Smooth muscle cell (in vitro differentiated cells): ENCODE data around the gene LIMCH1. TPM values are rescaled to one million over a fixed set of nuclear protein-coding genes. Genes with fewer than 3 reads are reported as not detected.

ENCODE experiments used
- DNase-seq: peaks from one replicate; lab custom pipeline; 2025; ENCODE audit not compliant: unreplicated experiment; lab: John Stamatoyannopoulos, UW
- H2AFZ ChIP-seq: fragments of 200-600 bp; sonication (generic); 2 replicates; pipeline ENCODE4 v1.6.0; 2016; ENCODE audit warnings: antibody characterized with exemption, low read depth, mild to moderate bottlenecking
- H3F3A ChIP-seq: fragments of 200-600 bp; sonication (generic); 2 replicates; pipeline ENCODE4 v1.6.0; 2017; ENCODE audit warnings: antibody characterized with exemption, low read depth
- H3K27ac ChIP-seq: fragments of 200-600 bp; sonication (generic); 2 replicates; pipeline ENCODE4 v1.5.1; 2016; ENCODE audit warnings: low read depth, mild to moderate bottlenecking
- H3K27me3 ChIP-seq: fragments of 200-600 bp; sonication (generic); 2 replicates; pipeline ENCODE4 v1.6.1; 2016; ENCODE audit warnings: low read depth, mild to moderate bottlenecking
- H3K36me3 ChIP-seq: fragments of 200-600 bp; sonication (generic); 2 replicates; pipeline ENCODE4 v1.5.1; 2016; ENCODE audit warnings: low read depth
- H3K4me1 ChIP-seq: fragments of 200-600 bp; sonication (generic); 2 replicates; pipeline ENCODE4 v1.5.1; 2016; ENCODE audit warnings: low read depth
- H3K4me2 ChIP-seq: fragments of 200-600 bp; sonication (generic); 2 replicates; pipeline ENCODE4 v1.6.0; 2016; ENCODE audit warnings: mild to moderate bottlenecking
- H3K4me3 ChIP-seq: fragments of 200-600 bp; sonication (generic); 2 replicates; pipeline ENCODE4 v1.5.1; 2016; ENCODE audit warnings: mild to moderate bottlenecking
- H3K79me2 ChIP-seq: fragments of 200-600 bp; sonication (generic); 2 replicates; pipeline ENCODE4 v1.6.0; 2016; ENCODE audit warnings: low read depth, mild to moderate bottlenecking
- H3K9ac ChIP-seq: fragments of 200-600 bp; sonication (generic); 2 replicates; pipeline ENCODE4 v1.6.0; 2016; ENCODE audit warnings: low read depth
- H3K9me3 ChIP-seq: fragments of 200-600 bp; sonication (generic); replicated peaks from 2 replicates; pipeline ENCODE4 v1.5.1; 2016; ENCODE audit warnings: low read depth
- H4K20me1 ChIP-seq: fragments of 200-600 bp; sonication (generic); 2 replicates; pipeline ENCODE4 v1.6.0; 2016; ENCODE audit warnings: low read depth
- WGBS: methylation state at CpG from one replicate; pipeline ENCODE4 v1.1.7; 2016; ENCODE audit warnings: low lambda C conversion rate; 5-methylcytosine and 5-hydroxymethylcytosine counted together
- polyA plus RNA-seq: library from polyadenylated mRNA; unstranded; fragments of >200 nt; fragmentation: Nextera tagmentation; extraction: Ambion mirVana; gene quantifications from 2 replicates; pipeline ENCODE4 v1.2.1, GENCODE V29; 2016
- total RNA-seq: library from RNA; depleted of rRNA; stranded (reverse); fragments of >200 nt; gene quantifications from 2 replicates; pipeline ENCODE4 v1.2.3, GENCODE V29; 2014
- TF ChIP-seq, protein P1 (sequence below): fragments of 200-600 bp; sonication (generic); IDR thresholded peaks from 2 replicates; pipeline ENCODE4 v1.5.1; 2017; ENCODE audit warnings: borderline replicate concordance, mild to moderate bottlenecking, antibody characterized with exemption; ENCODE audit not compliant: insufficient read depth, poor library complexity, severe bottlenecking

LIMCH1 gene
- total and polyA plus RNA-seq, 2 experiments from 2014 or later: 2.6 to 7.6 TPM

DNA sequence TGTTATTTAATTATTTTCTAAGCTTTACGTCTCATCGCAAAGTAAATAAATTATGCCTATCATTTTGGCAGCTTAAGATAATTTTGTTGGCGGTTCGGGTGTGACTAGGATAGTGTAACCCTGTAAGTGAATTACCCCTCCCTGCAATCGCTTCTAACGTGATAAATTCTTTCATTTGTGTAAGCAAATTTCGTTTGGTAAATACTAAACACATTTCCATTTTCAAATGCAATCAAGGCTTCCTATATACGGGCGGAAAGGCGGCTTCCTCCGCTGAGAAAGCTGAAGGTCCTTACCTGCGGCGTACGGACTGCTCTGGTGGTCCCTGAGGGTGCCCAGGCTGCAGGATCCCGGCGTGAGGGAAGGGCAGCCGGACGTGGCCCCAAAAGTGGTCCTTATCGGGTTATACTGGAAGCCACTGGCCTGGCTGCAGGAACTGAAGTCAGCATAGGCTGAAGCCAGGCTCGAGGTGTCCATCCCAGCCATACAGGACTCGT is 210.2 kb downstream of the LIMCH1 start:
- Histone ChIP-seq H3F3A (no peaks in the 10 kb centered on the region), H3K36me3 (no peaks in the 10 kb centered on the region), H3K4me2 (no peak overlapping the region), H2AFZ (no peak overlapping the region), H3K27me3 (peaks cover 100% of the 10 kb centered on the region), H3K79me2 (no peaks in the 10 kb centered on the region), H3K9me3 (no peaks in the 10 kb centered on the region), H4K20me1 (no peaks in the 10 kb centered on the region), H3K4me3 (no peak overlapping the region), H3K9ac (no peak overlapping the region), H3K27ac (no peak overlapping the region), H3K4me1 (peaks cover 31% of the 10 kb centered on the region)
- DNase-seq: no peak
- TF ChIP-seq, protein P1, sequence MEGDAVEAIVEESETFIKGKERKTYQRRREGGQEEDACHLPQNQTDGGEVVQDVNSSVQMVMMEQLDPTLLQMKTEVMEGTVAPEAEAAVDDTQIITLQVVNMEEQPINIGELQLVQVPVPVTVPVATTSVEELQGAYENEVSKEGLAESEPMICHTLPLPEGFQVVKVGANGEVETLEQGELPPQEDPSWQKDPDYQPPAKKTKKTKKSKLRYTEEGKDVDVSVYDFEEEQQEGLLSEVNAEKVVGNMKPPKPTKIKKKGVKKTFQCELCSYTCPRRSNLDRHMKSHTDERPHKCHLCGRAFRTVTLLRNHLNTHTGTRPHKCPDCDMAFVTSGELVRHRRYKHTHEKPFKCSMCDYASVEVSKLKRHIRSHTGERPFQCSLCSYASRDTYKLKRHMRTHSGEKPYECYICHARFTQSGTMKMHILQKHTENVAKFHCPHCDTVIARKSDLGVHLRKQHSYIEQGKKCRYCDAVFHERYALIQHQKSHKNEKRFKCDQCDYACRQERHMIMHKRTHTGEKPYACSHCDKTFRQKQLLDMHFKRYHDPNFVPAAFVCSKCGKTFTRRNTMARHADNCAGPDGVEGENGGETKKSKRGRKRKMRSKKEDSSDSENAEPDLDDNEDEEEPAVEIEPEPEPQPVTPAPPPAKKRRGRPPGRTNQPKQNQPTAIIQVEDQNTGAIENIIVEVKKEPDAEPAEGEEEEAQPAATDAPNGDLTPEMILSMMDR: no peak
- 6% methylated on average over 21 of the region's 21 CpGs for WGBS

- peaks cover 100% of the 10 kb centered on the region for H3K27me3 ChIP-seq
- H3K79me2 ChIP-seq: no peaks in the 10 kb centered on the region
- no peak within 1 kb of the TSS for H3K27ac ChIP-seq
- WGBS: 7% methylated on average over 15 of the region's 15 CpGs
- TF ChIP-seq, protein P1: no peak
- no peak for DNase-seq
- H3K36me3 ChIP-seq: no peaks in the 10 kb centered on the region
- peak within 1 kb of the TSS; percentile 51 for H3K4me2 ChIP-seq
- H3K4me3 ChIP-seq: no peak within 1 kb of the TSS
- no peak within 1 kb of the TSS for H3K9ac ChIP-seq
- no peaks in the 10 kb centered on the region for H3F3A ChIP-seq
- H4K20me1 ChIP-seq: no peaks in the 10 kb centered on the region
- no peak within 1 kb of the TSS for H2AFZ ChIP-seq
- H3K4me1 ChIP-seq: peaks cover 31% of the 10 kb centered on the region
- H3K9me3 ChIP-seq: no peaks in the 10 kb centered on the region
These were observed 210.9 kb downstream of the LIMCH1 start, which contains the start of gene PHOX2B for GRCh38 chr4:41748571-41749475. PHOX2B (minus strand) TSS chr4:41748725; CDS start chr4:41748610, 115 bp downstream.

DNA sequence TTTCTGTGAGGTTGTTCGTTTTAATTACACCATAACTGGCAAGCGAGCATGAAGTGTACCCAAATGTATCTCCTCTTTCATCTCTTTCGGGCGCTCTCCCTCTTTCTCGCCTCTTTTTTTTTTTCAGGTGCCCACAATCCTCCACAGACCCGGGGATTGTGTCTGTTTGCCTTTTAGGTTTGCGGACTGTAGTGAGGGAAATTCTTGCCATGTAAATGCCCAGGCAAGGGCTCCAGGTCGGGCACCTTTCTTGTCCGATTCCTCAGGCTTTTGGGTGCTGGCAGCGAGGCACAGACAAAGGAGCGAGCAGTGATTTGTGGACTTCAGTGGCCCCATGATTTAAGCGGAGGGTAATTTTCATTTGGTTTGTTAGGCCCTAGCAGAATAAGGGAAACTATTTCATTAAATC is 211.7 kb downstream of the LIMCH1 start:
- 15% methylated on average over 12 of the region's 12 CpGs for WGBS
- Histone ChIP-seq H3K27ac (no peak overlapping the region), H3K4me3 (no peak overlapping the region), H3K4me2 (no peak overlapping the region), H4K20me1 (no peaks in the 10 kb centered on the region), H3K9me3 (no peaks in the 10 kb centered on the region), H3F3A (no peaks in the 10 kb centered on the region), H3K9ac (no peak overlapping the region), H3K27me3 (peaks cover 100% of the 10 kb centered on the region), H3K4me1 (peaks cover 31% of the 10 kb centered on the region), H3K36me3 (no peaks in the 10 kb centered on the region), H3K79me2 (no peaks in the 10 kb centered on the region), H2AFZ (no peak overlapping the region)
- TF ChIP-seq, protein P1: no peak
- DNase-seq: no peak

Other genes starting within 250 kb of the LIMCH1 start
- gene PHOX2B, start 210.6 kb downstream of the LIMCH1 start, total RNA-seq: 3.1 TPM in 1 of 2 replicates, not detected in the other
- gene PHOX2B, start 210.6 kb downstream of the LIMCH1 start, polyA plus RNA-seq: not detected in 2 replicates